ENCODE results near the gene ZBTB32. TPM values are rescaled to one million over a fixed set of nuclear protein-coding genes. Genes with fewer than 3 reads are reported as not detected.
A peak's percentile ranks its signal among the peaks of the same experiment; 100 is the strongest.

The ZBTB32 gene
- total RNA-seq, 1 experiment from 2014 or later = 0.13 TPM

GRCh38 chr19:35720163-35720524 is 15.8 kb downstream of the ZBTB32 start:
- Histone ChIP-seq H3K27me3 (ENCODE audit: insufficient read depth, low read length) (no peaks in the 10 kb centered on the region), H2BK12ac (ENCODE audit: insufficient read length, low read depth, low read length) (no peak overlapping the region), H3K23me2 (ENCODE audit: insufficient read length, low read depth, low read length, poor library complexity, severe bottlenecking) (peaks cover 18% of the 10 kb centered on the region), H3K79me2 (ENCODE audit: insufficient read depth, low read length) (peaks cover 11% of the 10 kb centered on the region; the same call in 1 of the 2 replicates), H4K5ac (ENCODE audit: insufficient read length, low read depth, low read length) (no peak overlapping the region), H4K20me1 (ENCODE audit: control insufficient read depth, insufficient read depth, insufficient read length) (peaks cover 6% of the 10 kb centered on the region), H3T11ph (ENCODE audit: low read length) (no peak overlapping the region), H3K27ac (ENCODE audit: insufficient read length, low read depth, low read length) (no peak overlapping the region), H3K14ac (ENCODE audit: insufficient read depth, low read length) (no peak overlapping the region), H3K79me1 (ENCODE audit: insufficient read depth, low read depth, low read length, poor library complexity, severe bottlenecking) (no peaks in the 10 kb centered on the region), H3K56ac (ENCODE audit: insufficient read length, low read depth, low read length) (no peak overlapping the region), H2AK5ac (ENCODE audit: insufficient read length, low read length) (no peak overlapping the region), H2BK120ac (ENCODE audit: low read depth, low read length, poor library complexity, severe bottlenecking) (no peak overlapping the region), H2BK20ac (ENCODE audit: low read depth, low read length, poor library complexity, severe bottlenecking) (no peak overlapping the region), H3K18ac (ENCODE audit: insufficient read length, low read depth, low read length) (no peak overlapping the region), H2BK5ac (ENCODE audit: insufficient read length, low read length) (no peak overlapping the region), H3K4ac (ENCODE audit: low read depth, low read length) (no peak overlapping the region), H3K4me2 (ENCODE audit: insufficient read depth, insufficient read length, low read length) (no peak overlapping the region), H4K8ac (replicated peaks; ENCODE audit: insufficient read length, low read depth, low read length) (no peak overlapping the region), H2BK15ac (ENCODE audit: low read depth, low read length) (no peak overlapping the region), H3K23ac (ENCODE audit: insufficient read length, low read depth, low read length) (no peak overlapping the region), H4K91ac (ENCODE audit: insufficient read length, low read depth, low read length) (no peak overlapping the region), H3K9me3 (ENCODE audit: control insufficient read depth, low read depth, low read length) (no peaks in the 10 kb centered on the region), H3K4me1 (ENCODE audit: insufficient read depth, low read length) (peaks cover 4% of the 10 kb centered on the region; the same call in 1 of the 2 replicates), H3K9ac (ENCODE audit: extremely low read depth, insufficient read length, low read length) (no peak overlapping the region), H2AFZ (ENCODE audit: low read length) (no peak overlapping the region)
- no CpG with 5 or more reads among the region's 9 CpGs for WGBS (ENCODE audit: extremely low coverage, insufficient read length, low lambda C conversion rate)
- peaks cover 28 to 49% (median 49%) of the 10 kb centered on the region in 3 experiments; a peak in 6 of 7 replicates for H3K36me3 Mint-ChIP-seq (ENCODE audit: insufficient read depth in 1 of 3, low read depth in 3 of 3)
- peak overlapping the region in 2 of 3 experiments; percentile 11 to 89; a peak in 1 of 7 replicates for H3K27ac Mint-ChIP-seq
- H3K4me3 Mint-ChIP-seq = no peak overlapping the region; a peak in 1 of 5 replicates
- no peaks in the 10 kb centered on the region; a peak in 1 of 5 replicates for H3K9me3 Mint-ChIP-seq
- peaks cover 21% of the 10 kb centered on the region in 2 experiments for H3K4me1 Mint-ChIP-seq
- no peak for DNase-seq
- no peaks in the 10 kb centered on the region; the same call in 1 of the 2 replicates for H3K27me3 Mint-ChIP-seq (ENCODE audit: low read depth)
- TF ChIP-seq CTCF (conservative IDR thresholded peaks at IDR 0.05) = no peak

Data from H9 (cell line).